Mesenchymal stem cell (in vitro differentiated cells and primary cell): ENCODE results near the gene ERICH4.

Experiments
- DNase-seq: peaks from one replicate; pipeline ENCODE4 v3.0.0-alpha.2; 2013
- H2AFZ ChIP-seq: one replicate; pipeline ENCODE4 v1.6.1; 2013; ENCODE audit warnings: low read depth, mild to moderate bottlenecking, control low read depth, inconsistent platforms, low read length, moderate library complexity
- H2AK5ac ChIP-seq: 2 replicates; pipeline ENCODE4 v1.6.1; 2013; ENCODE audit warnings: low read length, moderate library complexity, mild to moderate bottlenecking, inconsistent platforms; ENCODE audit not compliant: severe bottlenecking
- H2BK120ac ChIP-seq: one replicate; pipeline ENCODE4 v1.6.1; 2013; ENCODE audit warnings: low read depth, mild to moderate bottlenecking, inconsistent platforms, low read length, moderate library complexity
- H2BK12ac ChIP-seq, 2 experiments: one replicate each; pipeline ENCODE4 v1.6.1; 2013; ENCODE audit warnings: inconsistent platforms in 2 of 2, low read length in 2 of 2, mild to moderate bottlenecking in 2 of 2, moderate library complexity in 2 of 2, control low read depth in 1 of 2
- H2BK15ac ChIP-seq: one replicate; pipeline ENCODE4 v1.6.1; 2013; ENCODE audit warnings: mild to moderate bottlenecking, low read depth, inconsistent platforms; ENCODE audit not compliant: poor library complexity, severe bottlenecking
- H2BK5ac ChIP-seq: 2 replicates; pipeline ENCODE4 v1.6.1; 2013; ENCODE audit warnings: low read depth, mild to moderate bottlenecking, low read length, control low read depth, inconsistent platforms; ENCODE audit not compliant: poor library complexity, severe bottlenecking
- H3K14ac ChIP-seq, 2 experiments: one replicate each; pipeline ENCODE4 v1.6.1; 2013; ENCODE audit warnings: inconsistent platforms in 2 of 2, low read length in 2 of 2, control low read depth in 1 of 2, mild to moderate bottlenecking in 1 of 2, moderate library complexity in 1 of 2
- H3K18ac ChIP-seq, 2 experiments: one replicate each; pipeline ENCODE4 v1.6.1; 2013; ENCODE audit warnings: inconsistent platforms in 2 of 2, low read length in 2 of 2, control low read depth in 1 of 2, low read depth in 1 of 2, mild to moderate bottlenecking in 1 of 2
- H3K23ac ChIP-seq, 2 experiments: one replicate each; pipeline ENCODE4 v1.6.1; 2013; ENCODE audit warnings: inconsistent platforms in 2 of 2, low read length in 2 of 2, mild to moderate bottlenecking in 2 of 2, moderate library complexity in 2 of 2, control low read depth in 1 of 2
- H3K27ac ChIP-seq: 2 replicates; pipeline ENCODE4 v1.5.1; 2013; ENCODE audit warnings: mild to moderate bottlenecking, moderate library complexity, low read length, control low read depth, inconsistent platforms; ENCODE audit not compliant: poor library complexity, severe bottlenecking
- H3K27me3 ChIP-seq, 2 experiments: 2 replicates each; pipeline versions ENCODE4 v1.6.1 to v1.7.0; 2013; ENCODE audit warnings: low read length in 2 of 2, mild to moderate bottlenecking in 2 of 2, moderate library complexity in 2 of 2, control low read depth in 1 of 2, inconsistent platforms in 1 of 2; ENCODE audit not compliant: control insufficient read depth in 1 of 2, insufficient read depth in 1 of 2
- H3K36me3 ChIP-seq, 2 experiments: 2 replicates each; pipeline versions ENCODE4 v1.6.1 to v1.7.0; 2013; ENCODE audit warnings: low read length in 2 of 2, control low read depth in 1 of 2, inconsistent platforms in 1 of 2, low read depth in 1 of 2, mild to moderate bottlenecking in 1 of 2; ENCODE audit not compliant: insufficient read depth in 2 of 2, control insufficient read depth in 1 of 2
- H3K4ac ChIP-seq, 2 experiments: one replicate each; pipeline ENCODE4 v1.6.1; 2013; ENCODE audit warnings: inconsistent platforms in 2 of 2, low read length in 2 of 2, mild to moderate bottlenecking in 2 of 2, moderate library complexity in 2 of 2, control low read depth in 1 of 2, low read depth in 1 of 2
- H3K4me1 ChIP-seq: 2 replicates; pipeline ENCODE4 v1.6.1; 2013; ENCODE audit warnings: low read depth, low read length, control low read depth; ENCODE audit not compliant: control insufficient read depth, insufficient read depth
- H3K4me2 ChIP-seq: 2 replicates; pipeline ENCODE4 v1.6.1; 2013; ENCODE audit warnings: low read length, mild to moderate bottlenecking, inconsistent platforms; ENCODE audit not compliant: poor library complexity, severe bottlenecking
- H3K4me3 ChIP-seq, 2 experiments: 2 replicates each; pipeline versions ENCODE4 v1.5.1 to v1.7.0; 2013; ENCODE audit warnings: low read length in 2 of 2, mild to moderate bottlenecking in 2 of 2, control low read depth in 1 of 2, low read depth in 1 of 2; ENCODE audit not compliant: insufficient read depth in 1 of 2
- H3K79me1 ChIP-seq: replicated peaks from 2 replicates; pipeline ENCODE4 v1.6.1; 2013; ENCODE audit warnings: mild to moderate bottlenecking, control low read depth, low read length, inconsistent platforms; ENCODE audit not compliant: poor library complexity, severe bottlenecking
- H3K9ac ChIP-seq: 2 replicates; pipeline ENCODE4 v1.7.0; 2013; ENCODE audit warnings: mild to moderate bottlenecking, low read length, moderate library complexity
- H3K9me3 ChIP-seq: 2 replicates; pipeline ENCODE4 v1.7.0; 2013; ENCODE audit warnings: mild to moderate bottlenecking, low read length; ENCODE audit not compliant: control insufficient read depth
- H4K8ac ChIP-seq: one replicate; pipeline ENCODE4 v1.6.1; 2013; ENCODE audit warnings: inconsistent platforms, mild to moderate bottlenecking, low read length, moderate library complexity
- H4K91ac ChIP-seq: one replicate; pipeline ENCODE4 v1.6.1; 2013; ENCODE audit warnings: mild to moderate bottlenecking, low read length, inconsistent platforms
- WGBS: methylation state at CpG from one replicate; pipeline ENCODE4 v1.1.7; 2013; ENCODE audit warnings: mixed read lengths; 5-methylcytosine and 5-hydroxymethylcytosine counted together

The ERICH4 gene

GRCh38 chr19:41422955-41423354 is 20.0 kb upstream of the ERICH4 start:
- Histone ChIP-seq H3K9ac (no peak overlapping the region), H3K4me1 (peaks cover 19% of the 10 kb centered on the region), H3K18ac (no peak overlapping the region), H3K4me3 (no peak overlapping the region), H2BK120ac (no peak overlapping the region), H3K23ac (no peak overlapping the region), H2BK5ac (no peak overlapping the region), H3K27me3 (no peaks in the 10 kb centered on the region), H2BK12ac (no peak overlapping the region), H3K79me1 (peaks cover 6% of the 10 kb centered on the region), H3K4me2 (no peak overlapping the region), H4K8ac (no peak overlapping the region), H3K27ac (no peak overlapping the region), H2AFZ (no peak overlapping the region), H3K36me3 (peaks cover 67 to 74% of the 10 kb centered on the region in 2 experiments), H2BK15ac (no peak overlapping the region), H2AK5ac (no peak overlapping the region), H3K4ac (no peak overlapping the region), H3K14ac (no peak overlapping the region), H3K9me3 (no peaks in the 10 kb centered on the region), H4K91ac (no peak overlapping the region)
- 97% methylated on average over 12 of the region's 12 CpGs for WGBS
- no peak for DNase-seq

GRCh38 chr19:41424335-41425173 is 18.4 kb upstream of the ERICH4 start:
- Histone ChIP-seq H3K23ac (no peak overlapping the region), H3K4ac (no peak overlapping the region), H3K27ac (no peak overlapping the region), H4K91ac (no peak overlapping the region), H2BK120ac (no peak overlapping the region), H4K8ac (no peak overlapping the region), H3K9ac (no peak overlapping the region), H2BK15ac (no peak overlapping the region), H3K27me3 (no peaks in the 10 kb centered on the region), H3K4me2 (no peak overlapping the region), H2AK5ac (no peak overlapping the region), H3K9me3 (no peaks in the 10 kb centered on the region), H3K4me1 (peaks cover 31% of the 10 kb centered on the region), H3K79me1 (peaks cover 6% of the 10 kb centered on the region), H3K14ac (no peak overlapping the region), H3K4me3 (no peak overlapping the region), H2BK5ac (no peak overlapping the region), H3K18ac (no peak overlapping the region), H2BK12ac (no peak overlapping the region), H2AFZ (no peak overlapping the region), H3K36me3 (peaks cover 56 to 66% of the 10 kb centered on the region in 2 experiments)
- no peak for DNase-seq
- WGBS = 95% methylated on average over 17 of the region's 21 CpGs

- Histone ChIP-seq H3K27me3 (no peaks in the 10 kb centered on the region), H3K4me3 (no peak overlapping the region), H3K4ac (no peak overlapping the region), H2BK5ac (no peak overlapping the region), H3K4me1 (peaks cover 31% of the 10 kb centered on the region), H2BK12ac (no peak overlapping the region), H3K9me3 (no peaks in the 10 kb centered on the region), H3K79me1 (peaks cover 6% of the 10 kb centered on the region), H3K14ac (no peak overlapping the region), H2BK120ac (no peak overlapping the region), H3K23ac (no peak overlapping the region), H2AK5ac (no peak overlapping the region), H4K91ac (no peak overlapping the region), H4K8ac (no peak overlapping the region), H3K27ac (no peak overlapping the region), H3K9ac (no peak overlapping the region), H3K36me3 (peaks cover 47 to 62% of the 10 kb centered on the region in 2 experiments), H3K4me2 (no peak overlapping the region), H2BK15ac (no peak overlapping the region), H3K18ac (no peak overlapping the region), H2AFZ (no peak overlapping the region)
- 93% methylated on average over 28 of the region's 28 CpGs for WGBS
- DNase-seq = no peak
Measured at GRCh38 chr19:41425174-41426115, 17.5 kb upstream of the ERICH4 start.
